Endometrium (tissue), 2 donors: ENCODE data around the gene AFF3.

ENCODE experiments used
- FAIRE-seq: peaks from 2 replicates; lab custom pipeline; 2012; peaks lifted over from hg19 to GRCh38; lab: Jason Lieb, UNC
- donor health status: control.
- donor health status: control.

AFF3 gene

DNA sequence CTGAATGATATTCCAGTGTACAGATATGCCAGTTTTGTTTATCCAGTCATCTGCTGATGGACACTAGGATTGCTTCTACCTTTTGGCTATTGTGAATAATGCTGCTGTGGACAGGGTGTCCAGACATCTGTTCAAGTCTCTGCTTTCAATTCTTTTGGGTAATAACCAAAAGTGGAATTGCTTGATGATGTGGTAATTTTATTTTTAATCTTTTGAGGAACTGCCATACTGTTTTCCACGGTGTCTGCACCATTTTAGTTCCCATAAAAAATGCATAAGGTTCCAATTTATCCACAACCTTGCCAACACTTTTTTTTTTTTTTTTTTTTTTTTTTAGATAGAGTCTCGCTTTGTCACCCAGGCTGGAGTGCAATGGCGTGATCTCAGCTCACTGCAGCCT is 510.7 kb downstream of the AFF3 start:
- no peak for FAIRE-seq

DNA sequence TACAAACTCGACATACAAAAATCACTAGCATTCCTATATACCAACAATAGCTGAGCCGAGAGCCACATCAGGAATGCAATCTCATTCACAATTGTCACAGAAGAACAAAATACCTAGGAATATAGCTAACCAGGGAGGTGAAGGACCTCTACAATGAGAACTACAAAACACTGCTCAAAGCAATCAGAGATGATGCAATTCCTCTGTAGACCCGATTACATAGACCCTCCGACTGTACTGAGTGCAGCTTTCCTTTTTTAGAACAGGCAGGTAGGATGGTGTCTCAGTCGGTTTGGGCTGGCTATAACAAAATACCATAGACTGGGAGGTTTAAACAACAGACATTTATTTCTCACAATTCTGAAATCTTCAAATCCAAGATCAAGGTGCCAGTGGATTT is 513.1 kb downstream of the AFF3 start:
- no peak for FAIRE-seq

DNA sequence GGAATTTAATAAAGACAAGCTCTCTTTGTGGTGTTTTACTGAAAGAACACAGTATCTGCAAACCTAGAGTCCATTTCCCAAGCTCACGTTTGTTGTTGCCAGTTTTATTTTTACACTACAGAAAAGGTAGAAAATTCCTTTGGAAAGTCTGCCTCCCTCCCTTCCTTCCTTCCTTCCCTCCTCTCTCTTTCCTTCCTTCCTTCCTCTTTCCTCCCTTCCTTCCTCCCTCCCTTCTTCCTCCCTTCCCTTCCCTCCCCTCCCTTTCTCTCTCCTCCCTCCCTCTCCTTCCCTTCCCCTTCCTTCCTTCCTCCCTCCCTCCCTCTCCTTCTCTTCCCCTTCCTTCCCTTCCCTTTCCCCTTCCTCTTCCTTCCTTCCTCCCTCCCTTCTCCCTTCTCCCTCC is 516.2 kb downstream of the AFF3 start:
- no peak for FAIRE-seq

DNA sequence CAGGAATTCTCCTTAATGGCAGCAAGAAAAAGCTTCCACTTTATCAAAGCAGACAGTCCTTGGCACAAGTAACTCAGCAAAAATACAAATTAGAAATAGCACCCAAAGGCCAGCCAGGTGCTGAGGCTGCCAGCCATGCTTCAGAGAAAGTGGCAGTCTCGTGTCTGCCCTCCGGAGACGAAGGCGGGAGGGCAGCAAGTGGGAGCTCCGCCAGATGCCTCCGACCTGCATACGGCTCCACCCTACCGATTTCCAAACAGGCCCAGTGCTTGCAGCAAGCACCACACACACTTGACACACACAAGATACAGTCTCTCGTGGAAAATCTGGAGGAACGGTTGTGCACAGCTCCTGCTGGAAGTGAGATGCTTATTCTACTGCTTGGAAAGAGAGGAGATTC is 517.7 kb downstream of the AFF3 start:
- FAIRE-seq = no peak

DNA sequence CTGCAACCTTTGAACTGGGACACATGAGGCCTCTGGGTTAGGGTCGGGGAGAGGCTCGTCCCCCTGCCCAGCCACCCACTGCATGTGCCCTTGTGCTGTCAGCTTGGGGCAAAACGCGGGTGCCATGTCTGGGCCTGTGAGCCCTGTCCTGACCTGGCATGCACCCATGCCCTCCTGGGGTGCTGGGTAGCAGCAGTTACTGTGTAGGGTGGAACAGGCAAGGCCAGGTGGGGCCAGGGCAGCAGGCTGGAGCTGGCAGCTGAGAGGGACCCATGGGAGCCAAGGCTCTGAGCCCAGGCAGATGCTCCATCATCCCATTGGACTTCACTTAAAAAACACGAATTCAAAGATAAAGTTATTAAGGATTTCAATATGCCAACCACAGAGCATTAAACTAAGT is 518.8 kb downstream of the AFF3 start:
- FAIRE-seq = no peak

GRCh38 chr2:99623035-99623434 is 519.4 kb downstream of the AFF3 start:
- FAIRE-seq = no peak

DNA sequence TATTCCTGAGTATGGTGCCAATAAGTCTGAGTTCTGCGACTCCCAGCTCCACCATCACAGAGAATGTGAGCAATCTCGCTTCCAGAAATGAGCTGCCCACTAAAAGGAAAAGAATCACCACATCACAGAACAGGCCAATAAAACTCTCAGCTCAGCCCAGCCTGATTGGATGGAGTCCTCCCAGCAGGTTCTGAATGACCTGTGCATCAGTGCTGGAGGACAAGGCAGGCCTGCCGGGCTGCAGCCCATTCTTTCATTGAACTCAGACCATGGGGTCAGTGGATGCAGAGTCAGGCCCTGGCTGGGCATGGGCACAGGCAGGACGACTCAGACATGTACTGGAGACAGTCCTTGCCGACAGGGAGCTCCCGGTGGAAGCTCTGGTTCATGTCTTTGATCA is 519.9 kb downstream of the AFF3 start:
- FAIRE-seq = no peak

DNA sequence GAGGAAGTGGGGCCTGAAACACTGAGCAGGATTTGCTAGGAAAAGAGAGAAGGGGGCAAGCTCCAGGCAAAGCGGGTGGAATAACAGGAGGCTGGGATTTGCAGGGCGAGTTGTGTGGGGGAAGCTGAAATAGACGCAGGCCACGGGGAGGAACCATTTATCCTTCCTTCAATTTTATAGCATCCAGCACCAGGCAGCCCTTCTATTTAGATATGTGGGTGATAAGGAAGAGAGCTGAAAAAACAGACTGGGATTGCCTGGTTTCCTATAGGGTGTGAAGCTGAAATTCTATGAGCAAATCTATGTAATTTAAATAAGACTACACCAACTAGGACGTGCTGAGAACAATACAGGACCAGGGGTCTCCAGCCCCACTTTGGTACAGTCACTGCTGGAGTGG is 520.6 kb downstream of the AFF3 start:
- no peak for FAIRE-seq

DNA sequence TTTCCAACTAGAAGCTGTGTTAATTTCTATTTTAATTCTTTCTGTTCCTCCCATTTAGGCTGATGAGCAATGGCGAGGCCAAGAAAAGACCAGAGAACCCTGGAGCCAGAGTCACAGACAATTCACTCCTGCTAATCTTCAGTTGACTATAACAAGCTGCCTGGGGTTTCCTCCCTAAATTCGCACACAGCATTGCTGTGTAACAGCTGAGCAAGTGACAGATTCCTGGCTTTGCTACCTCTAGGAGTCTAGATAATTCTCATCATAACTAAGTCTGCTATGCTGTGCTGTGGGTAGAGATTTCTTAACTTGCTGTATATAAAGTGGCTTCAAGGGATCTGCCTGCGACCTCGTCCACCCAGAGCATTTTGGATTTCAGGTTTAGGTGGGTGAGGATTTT is 521.3 kb downstream of the AFF3 start:
- FAIRE-seq = no peak

- no peak for FAIRE-seq
Observed at GRCh38 chr2:99619151-99619550, 523.2 kb downstream of the AFF3 start.

- no peak for FAIRE-seq
Observed at GRCh38 chr2:99618579-99619097, 523.8 kb downstream of the AFF3 start.

DNA sequence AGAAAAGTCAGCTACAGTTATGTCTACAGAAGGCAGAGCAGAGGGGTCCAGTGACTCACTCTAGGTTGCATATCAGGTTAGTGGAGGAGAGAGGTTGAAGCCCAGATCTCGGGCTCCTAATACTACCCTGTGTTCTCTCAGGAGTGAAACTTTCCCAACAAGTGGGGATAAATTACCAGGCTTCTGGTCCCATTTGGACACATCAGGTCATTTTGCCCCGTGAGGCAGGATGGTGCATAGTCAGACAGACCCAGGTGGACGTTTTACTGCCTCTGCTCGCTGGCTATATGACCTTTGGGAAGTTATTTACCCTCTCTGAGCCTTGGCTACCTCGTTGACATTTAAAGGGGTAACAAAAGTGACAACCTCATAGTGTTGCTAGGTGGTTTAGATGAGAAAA is 524.6 kb downstream of the AFF3 start:
- no peak for FAIRE-seq

DNA sequence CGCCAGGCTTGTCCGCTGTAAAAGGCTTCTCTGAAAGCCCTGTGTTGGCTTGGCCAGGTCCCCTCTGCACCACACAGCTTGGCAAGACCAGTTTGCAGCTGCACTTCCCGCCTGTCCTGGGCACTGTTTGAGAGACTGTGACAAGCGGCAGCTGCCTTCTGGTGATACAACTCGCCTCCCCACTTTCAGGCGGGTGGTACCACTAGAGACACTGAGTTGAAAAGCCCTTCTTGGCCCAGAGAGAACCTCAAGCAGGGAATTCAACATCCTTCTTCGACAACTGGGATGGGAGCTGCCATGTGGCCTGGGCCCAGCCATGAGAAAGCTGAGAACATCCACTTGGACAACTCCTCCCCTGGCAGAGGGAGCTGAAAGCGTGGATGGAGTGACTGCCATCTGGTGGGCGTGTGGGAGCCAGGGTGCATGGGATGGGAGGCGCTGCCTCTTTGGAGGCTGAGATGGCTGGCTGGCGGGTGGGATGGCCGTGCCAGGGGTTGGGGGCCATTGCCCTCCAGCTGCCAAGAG is 527.1 kb downstream of the AFF3 start:
- no peak for FAIRE-seq

GRCh38 chr2:99613980-99614379 is 528.4 kb downstream of the AFF3 start:
- FAIRE-seq = no peak

- no peak for FAIRE-seq
Observed at GRCh38 chr2:99611786-99612185, 530.6 kb downstream of the AFF3 start.

DNA sequence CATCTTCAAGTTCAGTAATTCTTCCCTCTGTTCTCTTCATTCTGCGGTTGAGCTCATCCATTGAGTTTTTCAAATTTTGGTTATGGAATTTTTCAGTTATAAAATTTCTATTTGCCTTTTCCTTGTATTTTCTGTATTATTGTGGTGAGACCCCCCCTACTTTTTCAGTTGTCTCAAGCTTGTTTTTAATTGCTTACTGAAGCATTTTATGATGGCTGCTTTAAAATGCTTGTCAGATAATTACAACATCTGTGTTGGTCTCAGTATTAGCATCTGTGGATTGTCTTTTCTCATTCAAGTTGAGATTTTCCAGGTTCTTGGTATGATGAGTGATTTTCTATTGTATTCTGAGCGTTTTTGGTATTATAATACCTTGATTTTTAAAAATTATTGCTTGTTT is 531.4 kb downstream of the AFF3 start:
- FAIRE-seq = peak; percentile 67

- FAIRE-seq = no peak
Observed at GRCh38 chr2:99609851-99610381, 532.5 kb downstream of the AFF3 start.

- no peak for FAIRE-seq
Observed at GRCh38 chr2:99608861-99609260, 533.5 kb downstream of the AFF3 start.

DNA sequence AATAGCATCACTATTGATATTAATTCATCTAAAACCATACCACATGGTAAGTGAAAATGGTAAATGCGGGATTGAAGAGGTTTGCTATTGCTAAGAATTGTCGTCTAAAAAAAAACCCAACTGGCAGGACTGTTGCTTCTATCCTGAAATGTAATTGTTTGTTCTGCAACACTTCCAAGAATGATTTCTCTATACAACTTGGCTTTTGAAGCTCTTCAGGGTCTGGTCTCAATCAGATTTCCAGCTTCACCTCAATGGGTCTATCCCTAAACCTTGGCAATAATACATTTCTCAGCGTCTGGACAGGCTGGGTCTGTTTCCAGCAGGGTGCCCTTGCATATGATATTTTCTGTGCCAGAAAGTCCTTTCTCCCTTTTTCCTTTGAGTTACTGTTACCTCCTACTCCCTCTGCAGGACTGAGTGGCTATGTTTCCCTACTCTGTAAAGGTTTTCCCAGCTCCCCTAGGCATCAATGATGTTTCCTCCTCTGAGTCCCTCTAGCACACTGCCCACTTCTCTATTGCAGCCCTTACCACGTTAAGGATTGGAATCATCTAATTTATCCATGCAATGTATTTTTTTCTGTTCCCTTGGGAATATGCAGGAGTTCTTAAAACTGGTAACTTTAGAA is 534.4 kb downstream of the AFF3 start:
- FAIRE-seq = no peak

DNA sequence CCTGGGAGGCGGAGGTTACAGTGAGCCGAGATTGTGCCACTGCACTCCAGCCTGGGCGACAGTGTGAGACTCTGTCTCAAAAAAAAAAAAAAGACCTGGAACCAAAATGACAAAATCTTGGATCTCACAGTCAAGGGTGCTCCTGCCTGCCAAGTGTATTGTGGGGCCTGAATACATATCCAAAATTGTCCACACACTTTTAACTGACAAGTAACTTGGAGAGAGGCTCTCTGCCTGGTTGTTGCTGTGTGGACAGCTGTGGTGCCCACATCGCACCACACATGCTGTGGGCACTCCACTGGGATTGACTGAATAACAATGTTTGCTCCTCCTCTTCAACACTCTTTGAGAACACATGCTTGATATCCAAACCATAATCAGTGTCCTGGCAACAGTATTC is 534.9 kb downstream of the AFF3 start:
- no peak for FAIRE-seq

DNA sequence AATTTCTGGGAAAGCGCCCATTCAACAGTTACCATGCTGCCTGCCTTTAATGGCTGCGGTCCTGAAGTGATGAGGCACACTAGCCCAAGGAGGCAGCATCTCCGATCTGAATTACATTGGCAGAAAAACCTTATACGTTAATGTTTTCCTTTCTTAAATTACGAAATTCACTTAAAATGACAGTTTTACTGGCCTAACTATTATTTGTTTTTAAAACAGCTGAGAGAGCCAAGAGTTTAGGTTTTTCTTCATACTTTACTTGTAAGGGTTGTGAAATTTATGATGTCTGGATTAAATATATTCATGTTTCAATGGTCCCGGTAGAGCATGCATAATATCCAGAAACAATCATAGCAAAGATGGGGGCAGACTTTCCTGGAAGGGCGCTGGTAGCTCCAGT is 537.4 kb downstream of the AFF3 start:
- FAIRE-seq = peak; percentile 78

DNA sequence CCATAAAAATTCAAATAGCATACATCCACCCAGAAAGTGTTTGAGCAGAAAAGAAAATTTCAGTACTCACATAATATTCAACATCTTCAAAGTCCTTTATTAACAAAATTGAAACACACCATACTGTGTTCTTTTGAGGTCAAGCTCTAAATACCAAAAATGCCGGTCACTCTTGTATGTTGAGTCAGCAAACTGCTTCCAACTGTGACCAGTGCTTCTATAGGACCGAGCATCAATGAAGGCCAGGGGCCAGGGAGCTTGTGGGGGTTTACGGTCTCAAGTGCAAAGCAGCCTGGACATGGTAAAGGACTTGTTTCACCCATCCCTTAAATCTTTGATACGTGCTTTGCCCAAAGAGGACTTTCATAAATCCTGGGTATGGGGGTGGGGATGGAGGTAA is 539.9 kb downstream of the AFF3 start:
- FAIRE-seq = no peak

DNA sequence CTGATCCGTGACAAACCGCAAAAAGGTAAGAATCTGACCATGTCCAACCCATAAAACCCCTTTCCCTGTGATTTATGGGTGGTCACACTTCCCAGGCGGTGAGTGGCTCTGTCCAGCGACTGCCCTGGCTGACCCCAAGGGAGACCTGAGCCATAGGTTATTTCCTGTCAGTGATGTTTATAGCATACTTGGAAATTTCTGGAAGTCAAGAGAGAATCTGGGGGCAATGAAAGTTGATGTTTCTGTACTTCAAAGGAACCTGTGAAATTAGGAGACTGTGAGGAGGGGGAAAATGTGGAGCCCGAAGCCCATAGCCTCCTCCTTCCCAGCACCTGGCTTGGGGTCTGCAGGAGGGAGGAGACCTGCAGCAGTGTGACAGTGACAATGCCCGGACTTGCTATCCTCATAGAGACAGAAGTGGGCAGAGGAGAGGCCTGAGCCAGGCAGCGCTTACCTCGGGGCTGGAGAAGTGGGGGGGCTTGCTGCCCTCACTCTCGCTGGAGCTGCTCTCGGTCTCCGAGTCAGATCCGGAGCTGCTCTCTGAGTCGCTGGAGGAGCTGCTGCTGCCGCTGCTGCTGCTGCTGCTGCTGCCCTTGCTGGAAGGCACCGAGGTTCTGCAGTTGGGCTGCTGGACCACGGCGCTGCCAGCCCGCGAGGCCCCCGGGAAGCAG is 541.3 kb downstream of the AFF3 start:
- FAIRE-seq = no peak

- FAIRE-seq = no peak
Observed at GRCh38 chr2:99598441-99598840, 543.9 kb downstream of the AFF3 start.
